BJ (cell line): ENCODE measurements around the gene SHB. TPM values are rescaled to one million over a fixed set of nuclear protein-coding genes. Genes with fewer than 3 reads are reported as not detected.

Experiments
- CTCF ChIA-PET: fragments of 350-600 bp; formaldehyde crosslinking; extraction: SDS; loops from one replicate; lab custom pipeline; 2021; ENCODE audit warnings: antibody characterized with exemption, inconsistent platforms; lab: Yijun Ruan, JAX
- POLR2A ChIA-PET: fragments of 300-600 bp; sonication (Branson Sonifier 250); formaldehyde crosslinking; extraction: SDS; loops from one replicate; lab custom pipeline; 2021; ENCODE audit warnings: antibody characterized with exemption; lab: Charles Lee
- DNase-seq: peaks from one replicate; pipeline ENCODE4 v3.0.0-alpha.2; 2011; ENCODE audit warnings: low read depth
- H3K27me3 ChIP-seq: 2 replicates; pipeline ENCODE4 v1.6.0; 2011; ENCODE audit warnings: low read length; ENCODE audit not compliant: control insufficient read depth, insufficient read depth
- H3K36me3 ChIP-seq: 2 replicates; pipeline ENCODE4 v1.5.1; 2011; ENCODE audit warnings: low read length; ENCODE audit not compliant: control insufficient read depth, insufficient read depth
- H3K4me3 ChIP-seq: 2 replicates; pipeline ENCODE4 v1.5.1; 2011; ENCODE audit warnings: low read depth, mild to moderate bottlenecking, control low read depth, low read length
- polyA plus RNA-seq: library from polyadenylated mRNA; depleted of rRNA; stranded (reverse); fragments of >200 nt; gene quantifications from 2 replicates; pipeline ENCODE4 v1.2.3, GENCODE V29; 2011
- TF ChIP-seq, protein P1 (sequence below): IDR thresholded peaks from 2 replicates; pipeline ENCODE4 v1.5.1; 2011; ENCODE audit warnings: low read depth, mild to moderate bottlenecking, control low read depth, inconsistent platforms, low read length, moderate library complexity; ENCODE audit not compliant: insufficient read depth

The SHB gene
- polyA plus RNA-seq, 1 experiment = 18.6 TPM

DNA sequence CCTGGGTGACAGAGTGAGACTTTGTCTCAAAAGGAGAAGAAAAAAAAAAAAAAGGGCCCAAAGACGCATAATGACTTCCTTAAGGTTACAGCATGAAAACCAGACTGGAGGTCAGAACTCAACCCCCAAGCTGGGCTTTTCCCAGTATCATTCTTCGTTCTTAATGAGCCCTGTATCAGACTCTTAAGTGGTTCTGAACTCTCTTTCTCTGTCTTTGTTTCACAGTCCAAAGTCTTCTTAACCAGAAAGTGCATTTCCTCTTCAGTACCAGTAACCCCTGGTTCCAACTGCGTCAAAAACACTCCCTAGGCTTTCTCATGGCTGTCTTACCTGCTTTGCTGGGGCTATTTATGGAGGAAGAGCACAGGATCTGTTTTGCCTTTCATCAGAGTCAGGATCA is 38.4 kb upstream of the SHB start:
- Histone ChIP-seq H3K27me3 (peaks cover 6% of the 10 kb centered on the region), H3K36me3 (no peaks in the 10 kb centered on the region), H3K4me3 (no peak overlapping the region)
- TF ChIP-seq, protein P1, sequence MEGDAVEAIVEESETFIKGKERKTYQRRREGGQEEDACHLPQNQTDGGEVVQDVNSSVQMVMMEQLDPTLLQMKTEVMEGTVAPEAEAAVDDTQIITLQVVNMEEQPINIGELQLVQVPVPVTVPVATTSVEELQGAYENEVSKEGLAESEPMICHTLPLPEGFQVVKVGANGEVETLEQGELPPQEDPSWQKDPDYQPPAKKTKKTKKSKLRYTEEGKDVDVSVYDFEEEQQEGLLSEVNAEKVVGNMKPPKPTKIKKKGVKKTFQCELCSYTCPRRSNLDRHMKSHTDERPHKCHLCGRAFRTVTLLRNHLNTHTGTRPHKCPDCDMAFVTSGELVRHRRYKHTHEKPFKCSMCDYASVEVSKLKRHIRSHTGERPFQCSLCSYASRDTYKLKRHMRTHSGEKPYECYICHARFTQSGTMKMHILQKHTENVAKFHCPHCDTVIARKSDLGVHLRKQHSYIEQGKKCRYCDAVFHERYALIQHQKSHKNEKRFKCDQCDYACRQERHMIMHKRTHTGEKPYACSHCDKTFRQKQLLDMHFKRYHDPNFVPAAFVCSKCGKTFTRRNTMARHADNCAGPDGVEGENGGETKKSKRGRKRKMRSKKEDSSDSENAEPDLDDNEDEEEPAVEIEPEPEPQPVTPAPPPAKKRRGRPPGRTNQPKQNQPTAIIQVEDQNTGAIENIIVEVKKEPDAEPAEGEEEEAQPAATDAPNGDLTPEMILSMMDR = no peak
- no peak for DNase-seq
- ChIA-PET POLR2A (no interaction called here), CTCF (no interaction called here)

DNA sequence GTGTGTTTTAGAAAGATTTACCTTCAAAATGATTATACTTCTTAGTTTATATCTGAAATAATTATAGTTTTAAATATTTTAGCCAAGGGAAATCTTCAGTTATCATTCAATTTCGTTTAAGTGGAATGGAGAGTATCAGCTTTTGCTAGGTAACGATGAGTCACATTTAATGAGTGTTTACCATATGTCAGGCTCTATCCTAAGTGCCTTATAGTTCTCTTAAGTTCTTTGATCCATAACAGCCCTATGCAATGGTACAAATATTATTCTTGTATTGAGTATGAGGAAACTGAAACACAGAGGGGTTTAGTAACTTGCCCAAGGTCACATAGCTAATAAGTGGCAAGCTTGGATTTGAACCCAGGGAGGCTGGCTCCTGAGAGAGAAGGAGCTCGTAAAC is 37.5 kb upstream of the SHB start:
- DNase-seq = no peak
- ChIA-PET CTCF (interaction anchor here (2.4 kb wide), 1 partner anchor 18 kb away, joined by 13 read pairs; no protein-coding TSS in a partner anchor), POLR2A (no interaction called here)
- Histone ChIP-seq H3K36me3 (no peaks in the 10 kb centered on the region), H3K4me3 (no peak overlapping the region), H3K27me3 (peaks cover 6% of the 10 kb centered on the region; the same call in 1 of the 2 replicates)
- TF ChIP-seq, protein P1 = no peak

DNA sequence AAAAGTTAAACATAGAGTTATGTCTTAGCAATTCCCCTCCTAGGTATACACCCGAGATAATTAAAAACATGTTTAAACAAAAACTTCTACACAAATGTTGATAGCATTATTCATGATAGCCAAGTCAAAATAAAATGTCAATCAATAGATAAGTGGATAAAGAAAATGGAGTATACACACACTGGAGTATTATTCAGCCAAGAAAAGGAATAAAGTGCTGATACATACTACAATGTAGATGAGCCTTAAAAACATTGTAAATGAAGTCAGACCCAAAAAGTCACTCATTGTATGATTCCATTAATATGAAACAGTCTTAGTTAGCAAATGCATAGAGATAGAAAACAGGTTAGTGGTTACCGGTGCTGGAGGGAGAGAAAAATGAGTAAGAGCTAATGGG is 34.3 kb upstream of the SHB start:
- TF ChIP-seq, protein P1 = no peak
- no peak for DNase-seq
- H3K4me3 ChIP-seq = no peak overlapping the region
- H3K36me3 ChIP-seq = no peaks in the 10 kb centered on the region
- ChIA-PET POLR2A (no interaction called here), CTCF (interaction anchor here (0.6 to 0.9 kb wide), 2 partner anchors 15 to 241 kb away, joined by 3 to 5 read pairs; no protein-coding TSS in a partner anchor)
- H3K27me3 ChIP-seq = peaks cover 5% of the 10 kb centered on the region

DNA sequence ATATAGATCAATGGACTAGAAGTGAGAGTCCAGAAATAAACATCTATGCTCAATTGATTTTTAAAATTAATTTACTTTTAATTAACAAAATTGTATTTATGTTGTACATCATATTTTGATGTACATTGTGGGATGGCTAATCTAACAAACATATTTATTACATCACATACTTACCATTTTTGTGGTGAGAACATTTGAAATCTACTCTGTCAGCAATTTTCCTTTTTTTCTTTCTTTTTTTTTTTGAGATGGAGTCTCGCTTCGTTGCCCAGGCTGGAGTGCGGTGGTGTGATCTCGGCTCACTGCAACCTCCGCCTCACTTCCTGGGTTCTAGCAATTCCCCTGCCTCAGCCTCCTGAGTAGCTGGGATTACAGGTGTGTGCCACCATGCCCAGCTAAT is 32.4 kb upstream of the SHB start:
- no peak for DNase-seq
- Histone ChIP-seq H3K4me3 (no peak overlapping the region), H3K27me3 (peaks cover 3% of the 10 kb centered on the region), H3K36me3 (no peaks in the 10 kb centered on the region)
- TF ChIP-seq, protein P1 = no peak
- ChIA-PET CTCF (interaction anchor here (1.5 kb wide), 1 partner anchor 13 kb away, joined by 9 read pairs; no protein-coding TSS in a partner anchor), POLR2A (no interaction called here)

DNA sequence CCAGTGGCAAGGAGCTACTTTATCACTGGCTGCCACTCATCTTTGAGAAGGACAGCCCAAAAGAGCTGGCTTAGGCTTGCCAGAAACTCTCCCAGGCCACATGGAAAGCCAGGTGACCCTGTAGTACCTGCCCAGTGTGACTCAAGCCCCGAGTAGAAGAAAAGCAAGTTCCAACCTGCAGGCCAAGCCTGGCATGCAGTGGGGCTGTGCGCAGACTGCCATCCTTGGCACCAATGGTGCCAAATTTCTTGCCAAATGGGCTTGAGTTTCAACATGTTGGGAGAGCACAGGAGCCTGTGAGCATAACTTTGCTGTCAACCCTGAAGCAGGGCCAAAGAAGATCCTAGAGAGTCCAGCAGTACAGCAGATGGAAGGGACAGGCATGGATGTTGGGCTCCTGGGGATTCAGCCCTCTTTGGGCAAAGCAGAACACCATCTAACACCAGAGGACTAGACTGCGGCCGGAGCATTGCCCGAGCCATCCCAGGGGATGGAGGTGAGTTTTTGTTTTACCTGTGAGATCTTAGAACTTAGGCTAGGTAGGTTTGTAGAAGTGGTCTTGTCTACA is 27.3 kb upstream of the SHB start:
- ChIA-PET CTCF (interaction anchor here (1.0 to 1.5 kb wide), 2 partner anchors 8 to 48 kb away, joined by 3 to 8 read pairs; no protein-coding TSS in a partner anchor), POLR2A (no interaction called here)
- Histone ChIP-seq H3K36me3 (no peaks in the 10 kb centered on the region), H3K4me3 (no peak overlapping the region), H3K27me3 (peaks cover 2% of the 10 kb centered on the region)
- TF ChIP-seq, protein P1 = no peak
- no peak for DNase-seq
